Measurements from ENCODE around the gene PCDHA1. TPM values are rescaled to one million over a fixed set of nuclear protein-coding genes. Genes with fewer than 3 reads are reported as not detected.
"Not testable (repeated sequence)": the region's sequence is repeated elsewhere in the genome, so short reads cannot be mapped to it uniquely, and the experiment has no call there.

Gene PCDHA1
- polyA plus RNA-seq, 1 donor (not counting 4 experiments of a cell fraction or from before 2014, with no cell fraction given): 0.03 TPM

- DNase-seq (ENCODE audit: low read depth, low spot score) (no peak), FAIRE-seq (no peak)
- dilution Hi-C loops (cut with MboI; ENCODE audit: extremely low pct_ligation_motif_present, low sequenced_read_pairs): no loop called here
- no peaks in the 10 kb centered on the region for H3K9me1 ChIP-seq (ENCODE audit: control insufficient read depth, extremely low read depth, insufficient read depth, low read length)
- H3K27me3 ChIP-seq (ENCODE audit: control insufficient read depth, extremely low read depth, insufficient read depth, low read length): no peaks in the 10 kb centered on the region
- no peak overlapping the region for H3K4me3 ChIP-seq (ENCODE audit: control insufficient read depth in 2 of 3, extremely low read depth in 1 of 3, insufficient read depth in 2 of 3, low read depth in 1 of 3, low read length in 3 of 3)
- H3K79me2 ChIP-seq (ENCODE audit: control insufficient read depth, insufficient read depth, low read length): no peaks in the 10 kb centered on the region
- no peak overlapping the region for H3K9ac ChIP-seq (ENCODE audit: control insufficient read depth, extremely low read depth, insufficient read depth, low read length)
- no peak overlapping the region for H2AFZ ChIP-seq (ENCODE audit: control insufficient read depth, low read length)
- H3K36me3 ChIP-seq (ENCODE audit: control insufficient read depth in 2 of 2, extremely low read depth in 1 of 2, insufficient read depth in 2 of 2, low read length in 2 of 2): no peaks in the 10 kb centered on the region
- peaks cover 13% of the 10 kb centered on the region for H3K9me3 ChIP-seq (ENCODE audit: control insufficient read depth, low read depth, low read length)
- H3K4me1 ChIP-seq (ENCODE audit: control insufficient read depth, extremely low read depth, insufficient read depth, low read length): no peaks in the 10 kb centered on the region
- H4K20me1 ChIP-seq (ENCODE audit: control insufficient read depth, extremely low read depth, insufficient read depth, low read length): no peaks in the 10 kb centered on the region
- H3K4me2 ChIP-seq (ENCODE audit: control insufficient read depth, extremely low read depth, insufficient read depth, low read depth, low read length): no peak overlapping the region
- no peak overlapping the region for H3K27ac ChIP-seq (ENCODE audit: control insufficient read depth, insufficient read depth, low read length)
- TF ChIP-seq, protein P1, sequence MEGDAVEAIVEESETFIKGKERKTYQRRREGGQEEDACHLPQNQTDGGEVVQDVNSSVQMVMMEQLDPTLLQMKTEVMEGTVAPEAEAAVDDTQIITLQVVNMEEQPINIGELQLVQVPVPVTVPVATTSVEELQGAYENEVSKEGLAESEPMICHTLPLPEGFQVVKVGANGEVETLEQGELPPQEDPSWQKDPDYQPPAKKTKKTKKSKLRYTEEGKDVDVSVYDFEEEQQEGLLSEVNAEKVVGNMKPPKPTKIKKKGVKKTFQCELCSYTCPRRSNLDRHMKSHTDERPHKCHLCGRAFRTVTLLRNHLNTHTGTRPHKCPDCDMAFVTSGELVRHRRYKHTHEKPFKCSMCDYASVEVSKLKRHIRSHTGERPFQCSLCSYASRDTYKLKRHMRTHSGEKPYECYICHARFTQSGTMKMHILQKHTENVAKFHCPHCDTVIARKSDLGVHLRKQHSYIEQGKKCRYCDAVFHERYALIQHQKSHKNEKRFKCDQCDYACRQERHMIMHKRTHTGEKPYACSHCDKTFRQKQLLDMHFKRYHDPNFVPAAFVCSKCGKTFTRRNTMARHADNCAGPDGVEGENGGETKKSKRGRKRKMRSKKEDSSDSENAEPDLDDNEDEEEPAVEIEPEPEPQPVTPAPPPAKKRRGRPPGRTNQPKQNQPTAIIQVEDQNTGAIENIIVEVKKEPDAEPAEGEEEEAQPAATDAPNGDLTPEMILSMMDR (optimal IDR thresholded peaks at IDR 0.05 in 1 of 3, IDR thresholded peaks at IDR 0.05 in 1 of 3, conservative IDR thresholded peaks at IDR 0.05 in 1 of 3; ENCODE audit: extremely low read depth in 1 of 3, insufficient read depth in 2 of 3, low read length in 3 of 3): no peak
- no peak for TF ChIP-seq EZH2 (IDR thresholded peaks at IDR 0.05; ENCODE audit: low read length)
Observed at GRCh38 chr5:140870221-140871201, 84.6 kb downstream of the PCDHA1 start.

- H3K4me1 ChIP-seq (ENCODE audit: control insufficient read depth, extremely low read depth, insufficient read depth, low read length): no peaks in the 10 kb centered on the region
- no peaks in the 10 kb centered on the region for H3K9me1 ChIP-seq (ENCODE audit: control insufficient read depth, extremely low read depth, insufficient read depth, low read length)
- H4K20me1 ChIP-seq (ENCODE audit: control insufficient read depth, extremely low read depth, insufficient read depth, low read length): no peaks in the 10 kb centered on the region
- H3K27me3 ChIP-seq (ENCODE audit: control insufficient read depth, extremely low read depth, insufficient read depth, low read length): no peaks in the 10 kb centered on the region
- H3K79me2 ChIP-seq (ENCODE audit: control insufficient read depth, insufficient read depth, low read length): no peaks in the 10 kb centered on the region
- no peak for DNase-seq (ENCODE audit: low read depth, low spot score)
- H3K4me2 ChIP-seq (ENCODE audit: control insufficient read depth, extremely low read depth, insufficient read depth, low read depth, low read length): no peak within 1 kb of the TSS
- H3K4me3 ChIP-seq (ENCODE audit: control insufficient read depth in 2 of 3, extremely low read depth in 1 of 3, insufficient read depth in 2 of 3, low read depth in 1 of 3, low read length in 3 of 3): peak within 1 kb of the TSS in 1 of 3 experiments; percentile 13
- no peak within 1 kb of the TSS for H3K27ac ChIP-seq (ENCODE audit: control insufficient read depth, insufficient read depth, low read length)
- dilution Hi-C loops (cut with MboI; ENCODE audit: extremely low pct_ligation_motif_present, low sequenced_read_pairs): no loop called here
- no peaks in the 10 kb centered on the region for H3K36me3 ChIP-seq (ENCODE audit: control insufficient read depth in 2 of 2, extremely low read depth in 1 of 2, insufficient read depth in 2 of 2, low read length in 2 of 2)
- H2AFZ ChIP-seq (ENCODE audit: control insufficient read depth, low read length): no peak within 1 kb of the TSS
- no peak for TF ChIP-seq EZH2 (IDR thresholded peaks at IDR 0.05; ENCODE audit: low read length)
- TF ChIP-seq, protein P1 (optimal IDR thresholded peaks at IDR 0.05 in 1 of 3, IDR thresholded peaks at IDR 0.05 in 1 of 3, conservative IDR thresholded peaks at IDR 0.05 in 1 of 3; ENCODE audit: extremely low read depth in 1 of 3, insufficient read depth in 2 of 3, low read length in 3 of 3): no peak
- no peak within 1 kb of the TSS for H3K9ac ChIP-seq (ENCODE audit: control insufficient read depth, extremely low read depth, insufficient read depth, low read length)
- no peak for FAIRE-seq
- H3K9me3 ChIP-seq (ENCODE audit: control insufficient read depth, low read depth, low read length): peaks cover 19% of the 10 kb centered on the region
Observed at GRCh38 chr5:140875085-140876065, 89.4 kb downstream of the PCDHA1 start, which contains the start of gene PCDHA12. Gene PCDHA12 (plus strand): TSS chr5:140875308. CDS start chr5:140875473, 165 bp downstream.

DNA sequence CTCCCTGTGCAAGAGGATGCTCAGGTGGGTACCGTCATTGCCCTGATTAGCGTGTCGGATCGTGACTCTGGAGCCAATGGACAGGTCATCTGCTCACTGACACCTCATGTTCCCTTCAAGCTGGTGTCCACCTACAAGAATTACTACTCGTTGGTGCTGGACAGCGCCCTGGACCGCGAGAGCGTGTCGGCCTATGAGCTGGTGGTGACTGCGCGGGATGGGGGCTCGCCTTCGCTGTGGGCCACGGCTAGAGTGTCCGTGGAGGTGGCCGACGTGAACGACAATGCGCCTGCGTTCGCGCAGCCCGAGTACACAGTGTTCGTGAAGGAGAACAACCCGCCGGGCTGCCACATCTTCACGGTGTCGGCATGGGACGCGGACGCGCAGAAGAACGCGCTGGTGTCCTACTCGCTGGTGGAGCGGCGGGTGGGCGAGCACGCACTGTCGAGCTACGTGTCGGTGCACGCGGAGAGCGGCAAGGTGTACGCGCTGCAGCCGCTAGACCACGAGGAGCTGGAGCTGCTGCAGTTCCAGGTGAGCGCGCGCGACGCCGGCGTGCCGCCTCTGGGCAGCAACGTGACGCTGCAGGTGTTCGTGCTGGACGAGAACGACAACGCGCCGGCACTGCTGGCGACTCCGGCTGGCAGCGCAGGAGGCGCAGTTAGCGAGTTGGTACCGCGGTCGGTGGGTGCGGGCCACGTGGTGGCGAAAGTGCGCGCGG lies 90.8 kb downstream of the PCDHA1 start:
- not testable (repeated sequence) for H3K4me2 ChIP-seq (ENCODE audit: control insufficient read depth, extremely low read depth, insufficient read depth, low read depth, low read length); FAIRE-seq; H2AFZ ChIP-seq (ENCODE audit: control insufficient read depth, low read length)

More for the DNA sequence above, 90.8 kb downstream of the PCDHA1 start:
- H3K27me3 ChIP-seq (ENCODE audit: control insufficient read depth, extremely low read depth, insufficient read depth, low read length); H3K27ac ChIP-seq (ENCODE audit: control insufficient read depth, insufficient read depth, low read length); H4K20me1 ChIP-seq (ENCODE audit: control insufficient read depth, extremely low read depth, insufficient read depth, low read length); H3K79me2 ChIP-seq (ENCODE audit: control insufficient read depth, insufficient read depth, low read length); dilution Hi-C loops (cut with MboI; ENCODE audit: extremely low pct_ligation_motif_present, low sequenced_read_pairs); H3K9me1 ChIP-seq (ENCODE audit: control insufficient read depth, extremely low read depth, insufficient read depth, low read length); H3K9ac ChIP-seq (ENCODE audit: control insufficient read depth, extremely low read depth, insufficient read depth, low read length); H3K4me1 ChIP-seq (ENCODE audit: control insufficient read depth, extremely low read depth, insufficient read depth, low read length); H3K36me3 ChIP-seq (ENCODE audit: control insufficient read depth in 2 of 2, extremely low read depth in 1 of 2, insufficient read depth in 2 of 2, low read length in 2 of 2); H3K4me3 ChIP-seq (ENCODE audit: control insufficient read depth in 2 of 3, extremely low read depth in 1 of 3, insufficient read depth in 2 of 3, low read depth in 1 of 3, low read length in 3 of 3); DNase-seq (ENCODE audit: low read depth, low spot score): not testable (repeated sequence)
- H3K9me3 ChIP-seq (ENCODE audit: control insufficient read depth, low read depth, low read length): peaks cover 11% of the 10 kb centered on the region
